ENCODE results near the gene CSHL1.

The CSHL1 gene

GRCh38 chr17:63944736-63945499, 33.9 kb upstream of the CSHL1 start:
- TF ChIP-seq ZFX (IDR thresholded peaks at IDR 0.05; ENCODE audit: borderline replicate concordance) = no peak
- no peak for TF ChIP-seq CTCF (IDR thresholded peaks at IDR 0.05)
- no peak overlapping the region for H3K27ac ChIP-seq

GRCh38 chr17:63943745-63944144, 32.7 kb upstream of the CSHL1 start:
- TF ChIP-seq CTCF (IDR thresholded peaks at IDR 0.05) = no peak
- no peak for TF ChIP-seq ZFX (IDR thresholded peaks at IDR 0.05; ENCODE audit: borderline replicate concordance)
- H3K27ac ChIP-seq = no peak overlapping the region

GRCh38 chr17:63942309-63942985, 31.4 kb upstream of the CSHL1 start:
- no peak for TF ChIP-seq ZFX (IDR thresholded peaks at IDR 0.05; ENCODE audit: borderline replicate concordance)
- TF ChIP-seq CTCF (IDR thresholded peaks at IDR 0.05) = no peak

GRCh38 chr17:63941751-63942150, 30.7 kb upstream of the CSHL1 start:
- TF ChIP-seq ZFX (IDR thresholded peaks at IDR 0.05; ENCODE audit: borderline replicate concordance) (no peak), CTCF (IDR thresholded peaks at IDR 0.05) (no peak)
- no peak overlapping the region for H3K27ac ChIP-seq

More at GRCh38 chr17:63942309-63942985, 31.4 kb upstream of the CSHL1 start:
- H3K27ac ChIP-seq = no peak overlapping the region

GRCh38 chr17:63941162-63941561, 30.1 kb upstream of the CSHL1 start:
- TF ChIP-seq ZFX (IDR thresholded peaks at IDR 0.05; ENCODE audit: borderline replicate concordance) = no peak
- TF ChIP-seq CTCF (IDR thresholded peaks at IDR 0.05) = no peak
- H3K27ac ChIP-seq = no peak overlapping the region

- no peak for TF ChIP-seq ZFX (IDR thresholded peaks at IDR 0.05; ENCODE audit: borderline replicate concordance)
- TF ChIP-seq CTCF (IDR thresholded peaks at IDR 0.05) = no peak
- no peak overlapping the region for H3K27ac ChIP-seq
Observed at GRCh38 chr17:63940584-63940983, 29.5 kb upstream of the CSHL1 start.

- H3K27ac ChIP-seq = no peak overlapping the region
- TF ChIP-seq CTCF (IDR thresholded peaks at IDR 0.05) = no peak
- no peak for TF ChIP-seq ZFX (IDR thresholded peaks at IDR 0.05; ENCODE audit: borderline replicate concordance)
Observed at GRCh38 chr17:63939884-63940283, 28.8 kb upstream of the CSHL1 start.
